Spleen (tissue), 7 donors: ENCODE measurements around the gene SHMT2.

Experiments used
- POLR2AphosphoS5 ChIP-seq, 3 donors: sonication (generic); formaldehyde crosslinking; IDR thresholded peaks; one replicate each; pipeline ENCODE4 v1.5.1; 2017; ENCODE audit warnings: antibody characterized with exemption in 3 of 3
- TF ChIP-seq, protein P1 (sequence below), 11 experiments: fragments of 200-600 bp in 7 of 11; fragments of 450-650 bp in 4 of 11; sonication (generic) in 4 of 11; IDR thresholded peaks in 8 of 11; conservative IDR thresholded peaks in 3 of 11; 1 replicate in 7 of 11; 2 replicates in 4 of 11; pipeline versions ENCODE4 v1.4.0 to v1.8.0; 2016 to 2021; ENCODE audit warnings: antibody characterized with exemption in 11 of 11, inconsistent platforms in 4 of 11, mild to moderate bottlenecking in 1 of 11
- donor health status: DM: no; HTN: no; CAD: no; lungs with moderate emphysema.
- donor health status: DM: no; HTN: no; CAD: no.
- donor health status: DM: no; HTN: no; CAD: no.

DNA sequence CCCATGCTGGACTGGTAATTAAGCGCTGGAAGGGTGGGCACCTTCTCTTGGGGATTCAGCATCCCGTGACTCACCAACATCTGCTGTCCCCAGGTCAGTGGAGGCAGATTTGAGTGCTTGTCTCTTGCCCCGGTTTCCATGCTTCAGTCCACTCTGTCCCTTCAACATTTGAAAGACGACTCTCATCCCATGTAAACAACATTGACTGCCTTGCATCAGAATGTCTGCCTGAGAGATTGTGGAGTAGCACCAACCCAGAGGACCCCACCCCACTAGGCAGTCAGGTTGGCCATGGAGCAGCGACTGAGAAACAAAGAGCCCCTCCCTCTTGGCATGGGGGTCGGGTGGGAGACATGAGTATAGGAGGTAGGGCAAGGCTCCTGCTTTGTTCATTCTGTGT is 26.4 kb downstream of the SHMT2 start:
- TF ChIP-seq, protein P1, sequence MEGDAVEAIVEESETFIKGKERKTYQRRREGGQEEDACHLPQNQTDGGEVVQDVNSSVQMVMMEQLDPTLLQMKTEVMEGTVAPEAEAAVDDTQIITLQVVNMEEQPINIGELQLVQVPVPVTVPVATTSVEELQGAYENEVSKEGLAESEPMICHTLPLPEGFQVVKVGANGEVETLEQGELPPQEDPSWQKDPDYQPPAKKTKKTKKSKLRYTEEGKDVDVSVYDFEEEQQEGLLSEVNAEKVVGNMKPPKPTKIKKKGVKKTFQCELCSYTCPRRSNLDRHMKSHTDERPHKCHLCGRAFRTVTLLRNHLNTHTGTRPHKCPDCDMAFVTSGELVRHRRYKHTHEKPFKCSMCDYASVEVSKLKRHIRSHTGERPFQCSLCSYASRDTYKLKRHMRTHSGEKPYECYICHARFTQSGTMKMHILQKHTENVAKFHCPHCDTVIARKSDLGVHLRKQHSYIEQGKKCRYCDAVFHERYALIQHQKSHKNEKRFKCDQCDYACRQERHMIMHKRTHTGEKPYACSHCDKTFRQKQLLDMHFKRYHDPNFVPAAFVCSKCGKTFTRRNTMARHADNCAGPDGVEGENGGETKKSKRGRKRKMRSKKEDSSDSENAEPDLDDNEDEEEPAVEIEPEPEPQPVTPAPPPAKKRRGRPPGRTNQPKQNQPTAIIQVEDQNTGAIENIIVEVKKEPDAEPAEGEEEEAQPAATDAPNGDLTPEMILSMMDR (IDR thresholded peaks at IDR 0.05 in 8 of 11, conservative IDR thresholded peaks at IDR 0.05 in 3 of 11): no peak
- TF ChIP-seq POLR2AphosphoS5 (IDR thresholded peaks at IDR 0.05): no peak
